GM12801 (cell line): ENCODE data around the gene HSPB7.

Experiments
- CTCF ChIP-seq: IDR thresholded peaks from one replicate; pipeline ENCODE4 v1.5.1; 2011; ENCODE audit warnings: control low read depth; ENCODE audit not compliant: insufficient read length; ENCODE audit errors: extremely low read depth

Gene HSPB7

DNA sequence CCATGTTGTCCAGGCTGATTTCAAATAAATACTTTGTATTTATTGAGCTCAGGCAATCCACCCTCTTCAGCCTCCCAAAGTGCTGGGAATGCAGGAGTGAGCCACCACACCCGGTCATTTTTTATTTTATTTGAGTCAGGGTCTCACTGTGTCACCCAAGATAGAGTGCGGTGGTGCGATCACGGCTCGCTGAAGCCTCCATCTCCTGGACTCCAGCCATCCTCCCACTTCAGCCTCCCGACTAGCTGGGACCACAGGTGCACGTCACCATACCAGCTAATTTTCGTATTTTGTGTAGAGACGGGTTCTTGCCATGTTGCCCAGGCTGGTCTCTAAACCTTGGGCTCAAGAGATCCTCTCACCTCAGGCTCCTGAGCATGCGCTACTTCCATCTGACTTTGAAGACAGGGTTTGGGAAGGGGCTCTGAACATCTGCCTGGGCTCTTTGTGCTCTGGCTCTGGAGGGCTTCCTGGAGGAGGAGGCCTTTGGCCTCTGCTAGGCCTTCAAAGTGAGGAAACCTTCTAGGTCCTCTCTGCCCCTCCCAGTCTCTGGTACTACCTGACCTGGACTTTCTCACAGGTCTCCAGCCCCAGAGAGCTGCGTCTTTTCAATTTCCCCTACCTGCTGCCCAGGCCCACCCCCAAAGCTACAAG, 5.8 kb downstream of the HSPB7 start:
- no peak for TF ChIP-seq CTCF

GRCh38 chr1:16010837-16011236, 7.0 kb downstream of the HSPB7 start:
- no peak for TF ChIP-seq CTCF

DNA sequence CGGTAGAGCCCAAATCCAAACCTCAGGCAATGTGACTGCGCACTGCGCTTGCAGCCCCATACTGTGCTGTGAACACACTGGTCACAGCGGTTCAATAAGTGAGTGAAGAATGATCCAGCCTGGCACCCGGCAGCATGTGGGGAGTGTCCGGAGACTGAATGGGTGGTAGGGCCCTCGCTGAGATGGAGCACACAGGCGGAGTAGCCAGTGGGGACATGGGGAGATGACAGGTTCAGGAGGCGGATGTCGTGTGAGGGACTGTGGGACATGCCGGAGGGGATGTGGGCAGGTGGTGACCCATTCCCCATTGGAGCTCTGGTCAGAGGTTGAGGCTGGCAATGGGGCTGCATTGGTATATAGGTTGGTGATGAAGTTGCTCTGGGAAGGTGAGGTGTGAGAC, 8.2 kb downstream of the HSPB7 start:
- TF ChIP-seq CTCF: no peak

- TF ChIP-seq CTCF: peak; percentile 34
These were observed 8.8 kb downstream of the HSPB7 start for GRCh38 chr1:16009030-16009460.

DNA sequence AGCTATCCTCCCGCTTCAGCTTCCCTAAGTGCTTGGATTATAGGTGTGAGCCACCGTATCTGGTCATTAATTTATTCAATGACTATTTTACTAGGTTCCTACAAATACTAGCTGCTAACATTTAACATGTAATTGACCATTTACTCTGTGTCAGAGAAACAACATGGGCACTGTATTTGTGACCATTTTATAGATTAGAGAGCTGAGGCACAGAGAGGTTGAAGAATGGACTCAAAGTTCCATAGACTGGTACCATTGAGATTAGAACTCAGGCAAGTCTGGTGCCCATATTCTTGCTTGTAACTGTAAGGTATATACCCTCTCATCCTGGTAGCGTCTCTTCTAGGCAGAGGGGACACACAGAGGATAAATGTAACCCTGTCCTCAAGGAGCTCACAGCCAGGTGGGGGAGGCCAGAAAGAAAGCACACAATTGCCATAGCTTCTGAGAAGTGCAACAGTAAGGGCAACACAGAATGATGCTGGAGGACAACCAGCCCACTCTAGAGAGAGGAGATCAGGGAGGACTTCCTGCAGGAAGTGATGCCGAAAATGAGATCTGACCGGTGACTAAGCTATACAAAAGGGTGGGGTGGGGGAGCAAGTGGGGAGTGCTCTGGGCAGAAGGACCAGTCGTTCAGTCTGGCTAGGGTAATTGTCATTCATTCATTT, 10.0 kb downstream of the HSPB7 start:
- no peak for TF ChIP-seq CTCF

DNA sequence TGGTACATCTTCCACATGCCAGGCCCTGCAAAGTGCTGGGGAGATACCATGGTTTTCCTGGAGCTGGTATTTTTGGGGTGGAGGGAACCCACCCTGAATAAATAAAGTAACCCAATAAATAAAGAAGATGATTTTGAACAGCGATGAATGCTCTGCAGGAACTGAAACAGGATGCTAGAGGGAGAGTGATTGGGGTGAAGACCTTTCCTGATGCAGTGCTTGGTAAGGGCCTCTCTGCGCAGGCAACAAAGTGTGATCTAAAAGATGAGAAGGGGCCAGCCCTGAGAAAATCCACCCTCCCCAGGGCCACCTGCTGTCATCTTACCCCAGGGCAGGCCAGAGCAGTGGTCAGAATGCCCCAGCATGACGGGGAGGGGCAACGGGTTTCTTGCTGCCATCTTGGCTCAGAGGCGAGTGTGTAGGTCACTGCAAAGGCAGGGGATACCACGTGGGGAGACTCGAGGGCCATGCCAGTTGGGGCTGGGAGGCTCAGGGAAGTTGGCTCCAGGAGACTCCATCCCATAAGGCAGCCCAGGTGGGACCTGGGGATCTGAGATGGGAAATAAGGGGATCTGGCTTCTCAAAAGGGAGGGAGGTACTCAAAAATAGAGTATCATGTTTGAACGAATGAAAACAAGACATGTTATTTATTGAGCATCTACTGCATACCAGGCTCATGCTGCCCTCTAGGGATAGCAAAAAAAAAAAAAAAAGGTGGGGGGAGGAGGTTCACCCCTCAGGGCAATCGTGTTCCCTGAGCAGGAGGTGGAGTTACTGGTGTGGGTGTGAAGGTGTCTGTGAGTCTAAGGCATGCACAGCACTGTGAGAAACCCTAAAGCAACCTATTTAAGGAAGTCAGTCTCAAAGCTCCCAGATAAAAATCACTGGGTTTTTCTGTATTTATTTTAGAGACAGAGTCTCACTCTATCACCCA, 11.0 kb downstream of the HSPB7 start:
- no peak for TF ChIP-seq CTCF

GRCh38 chr1:16006010-16006409, 11.8 kb downstream of the HSPB7 start:
- no peak for TF ChIP-seq CTCF
